Measurements from ENCODE around the gene OPCML.

- TF ChIP-seq TCF7L2 (IDR thresholded peaks at IDR 0.05; ENCODE audit: low read depth, low read length) = no peak
- no peak for TF ChIP-seq CTCF (IDR thresholded peaks at IDR 0.05)
- TF ChIP-seq POLR2AphosphoS5 (IDR thresholded peaks at IDR 0.05; ENCODE audit: low read depth, low read length) = no peak
- no peak for TF ChIP-seq REST (IDR thresholded peaks at IDR 0.05; ENCODE audit: insufficient read depth in 1 of 2, low read depth in 2 of 2, low read length in 1 of 2)
- TF ChIP-seq SIN3A (IDR thresholded peaks at IDR 0.05; ENCODE audit: borderline replicate concordance, insufficient read depth, low read depth, low read length) = no peak
These were observed 670.2 kb downstream of the OPCML start for GRCh38 chr11:132862137-132862536.
